GM21360 (cell line): Measurements from ENCODE around the gene CPZ.
"Not testable (repeated sequence)": the region's sequence is repeated elsewhere in the genome, so short reads cannot be mapped to it uniquely, and the experiment has no call there.

ENCODE experiments used
- ATAC-seq: cut with Tn5 transposase; IDR thresholded peaks from one replicate; pipeline ENCODE4 v1.9.1; 2021; ENCODE audit warnings: mild to moderate bottlenecking, moderate library complexity; ENCODE audit not compliant: unreplicated experiment

CPZ gene

DNA sequence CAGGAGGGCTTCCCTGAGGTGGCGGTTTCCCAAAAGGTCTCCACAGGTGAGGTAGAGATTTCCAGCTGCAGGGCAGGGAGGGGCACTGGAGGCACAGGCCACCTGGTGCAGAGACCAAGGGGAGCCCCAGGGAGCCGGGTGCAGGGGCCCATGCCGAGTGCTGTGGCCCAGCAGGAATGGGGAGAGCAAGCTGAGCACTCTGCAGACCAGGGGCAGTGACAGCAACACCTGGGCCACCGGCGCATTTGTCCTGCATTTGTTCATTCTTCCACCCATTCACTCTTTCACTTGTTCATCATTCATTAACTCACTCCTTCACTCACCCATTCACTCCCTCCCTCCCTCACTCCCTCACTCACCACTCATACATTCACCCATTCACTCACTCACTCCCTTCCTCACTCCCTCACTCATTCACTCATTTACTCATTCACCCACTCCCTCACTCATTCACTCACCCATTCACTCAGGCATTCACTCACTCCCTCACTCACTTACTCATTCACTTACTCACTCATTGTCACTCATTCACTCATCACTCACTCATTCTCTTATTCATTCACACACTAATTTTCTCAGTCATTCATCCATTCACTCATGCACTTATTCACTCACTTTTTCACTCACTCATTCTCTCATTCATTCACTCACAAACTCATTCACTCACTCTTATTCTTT is 16.3 kb downstream of the CPZ start:
- ATAC-seq: no peak

DNA sequence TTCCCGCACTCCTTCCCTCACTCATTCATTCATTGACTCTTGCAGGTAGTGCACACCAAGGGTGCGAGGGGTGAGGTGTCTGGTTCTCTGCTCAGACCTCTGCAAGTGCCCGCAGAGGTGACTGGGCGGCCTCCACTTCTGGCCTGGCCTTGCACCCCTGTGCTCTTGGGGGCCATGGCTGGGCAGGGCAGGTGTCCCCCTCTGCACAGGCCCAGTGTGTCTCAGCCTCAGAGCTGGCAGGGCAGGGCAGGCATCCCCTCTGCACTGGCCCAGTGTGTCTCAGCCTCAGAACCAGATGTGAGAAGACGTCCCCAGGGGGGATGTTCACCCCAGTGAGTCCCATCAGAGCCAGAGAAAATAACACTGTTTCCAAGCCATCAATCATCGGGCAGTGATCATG is 16.8 kb downstream of the CPZ start:
- no peak for ATAC-seq

DNA sequence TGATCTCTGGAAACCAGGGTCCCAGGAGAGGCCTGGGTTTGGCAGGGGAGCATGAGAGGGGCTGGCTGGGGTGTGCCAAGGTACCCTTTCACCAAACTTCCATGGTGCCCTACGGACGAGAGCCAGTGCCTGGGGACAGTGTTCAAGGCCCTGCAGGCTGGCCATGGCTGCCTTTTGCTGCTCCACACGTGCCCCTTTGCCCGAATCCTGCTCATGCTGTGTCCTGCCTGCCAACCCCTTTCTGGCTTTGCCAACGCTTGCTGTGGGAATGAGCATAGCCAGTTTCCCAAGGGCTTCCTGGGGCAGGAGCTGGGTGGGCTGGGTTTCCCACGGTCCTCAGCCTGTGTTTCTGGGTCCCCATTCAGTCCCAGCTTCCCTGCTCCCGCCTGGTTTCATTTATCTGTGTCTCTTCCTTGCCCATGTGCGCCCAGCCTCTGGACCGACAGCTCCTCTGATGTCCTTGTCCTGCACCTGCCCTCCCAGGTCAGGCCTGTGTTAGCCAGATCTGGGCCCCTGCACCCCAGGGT is 17.3 kb downstream of the CPZ start:
- ATAC-seq: no peak

DNA sequence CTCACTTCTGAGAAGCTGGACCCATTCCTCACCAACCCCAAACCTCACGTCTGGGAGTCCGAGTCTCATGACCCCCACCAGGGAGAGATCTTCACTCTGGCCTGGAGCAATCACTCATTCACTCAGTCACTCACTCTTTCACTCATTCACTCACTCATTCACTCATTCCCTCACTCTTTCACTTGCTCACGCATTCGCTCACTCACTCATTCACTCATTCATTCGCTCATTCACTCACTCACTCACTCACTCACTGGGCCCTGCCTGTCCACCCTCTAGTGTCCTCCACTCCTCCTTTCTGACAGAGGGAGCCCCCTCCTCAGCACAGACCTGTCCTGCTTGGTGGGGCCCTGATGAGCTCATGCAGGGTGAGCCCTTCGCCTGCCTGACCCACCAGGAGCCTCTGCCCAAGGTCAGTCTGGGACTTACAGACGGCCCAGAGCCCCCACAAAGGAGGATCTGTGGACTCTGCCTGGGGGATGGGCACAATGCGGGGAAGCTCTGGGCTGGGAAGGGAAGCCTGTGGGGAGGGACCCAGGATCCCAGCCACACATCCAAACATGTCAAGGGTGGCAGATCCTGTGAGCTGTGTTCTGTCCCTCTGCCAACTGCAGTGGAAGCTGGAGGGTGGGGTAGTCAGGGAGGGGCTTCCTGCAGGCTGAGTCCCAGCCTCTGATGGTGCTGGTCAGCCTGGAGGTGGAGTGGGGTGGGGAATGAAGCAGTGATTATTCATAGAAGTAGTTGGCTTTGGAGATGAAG is 18.5 kb downstream of the CPZ start:
- no peak for ATAC-seq

DNA sequence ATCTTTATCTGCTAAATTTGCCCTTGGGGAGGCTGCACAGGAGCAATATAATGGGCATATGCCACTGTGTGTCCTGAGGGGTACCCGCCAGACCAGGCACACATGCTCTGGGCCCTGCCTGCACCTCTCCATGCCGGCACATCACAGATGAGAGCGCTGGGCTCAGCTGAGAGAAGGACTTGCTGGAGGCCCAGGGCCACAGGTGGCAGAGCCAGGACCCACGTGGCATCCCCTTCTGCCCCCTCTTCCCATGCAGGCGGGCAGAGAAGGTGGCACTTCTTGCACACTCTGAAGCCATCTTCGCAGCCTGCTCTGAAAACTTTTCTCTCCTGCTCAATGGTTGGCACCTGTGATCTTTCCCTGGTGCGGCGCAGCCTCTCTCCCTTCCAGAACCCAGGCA is 20.1 kb downstream of the CPZ start:
- ATAC-seq: no peak

DNA sequence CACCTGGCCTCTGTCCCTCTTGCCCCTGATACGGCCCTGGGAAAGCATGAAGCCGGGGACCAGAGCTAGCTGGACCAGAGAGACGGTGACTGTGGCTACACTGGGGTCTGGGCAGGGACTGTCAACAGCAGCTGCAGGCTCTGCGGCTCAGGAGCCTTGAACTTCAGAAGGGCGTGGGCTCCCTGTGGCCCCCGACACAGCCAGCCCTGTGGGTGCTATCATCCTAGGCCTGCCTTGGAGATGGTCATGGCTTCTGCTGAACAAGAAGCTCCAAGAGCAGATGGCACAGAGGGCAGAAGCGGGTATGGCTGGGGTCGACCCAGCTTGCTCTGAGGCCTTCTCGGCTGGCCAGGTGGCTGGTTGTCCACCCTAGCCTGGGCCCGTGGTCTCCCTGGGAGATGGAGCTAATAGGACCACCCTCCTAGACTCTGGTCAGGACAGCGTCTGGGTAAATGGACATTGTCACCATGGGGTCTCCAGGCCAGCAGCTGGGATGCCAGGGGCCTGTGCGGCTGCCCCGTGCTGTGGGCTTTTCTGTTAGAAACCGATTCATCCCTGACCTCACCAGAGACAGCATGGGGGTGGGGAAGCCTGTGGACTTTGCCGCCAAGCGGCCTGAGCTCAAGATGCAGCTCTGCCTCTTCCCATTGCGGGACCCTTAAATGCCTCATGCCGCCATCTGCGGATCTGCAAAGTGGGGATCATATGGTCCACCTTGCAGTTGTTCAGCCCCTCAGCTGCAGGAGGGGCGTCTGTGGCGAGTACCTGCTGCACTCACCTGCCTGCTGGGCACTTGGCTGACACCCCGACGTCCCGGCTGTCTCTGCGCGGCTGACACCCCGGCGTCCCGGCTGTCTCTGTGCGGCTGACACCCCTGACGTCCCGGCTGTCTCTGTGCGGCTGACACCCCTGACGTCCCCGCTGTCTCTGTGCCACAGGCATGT is 21.1 kb downstream of the CPZ start:
- no peak for ATAC-seq

DNA sequence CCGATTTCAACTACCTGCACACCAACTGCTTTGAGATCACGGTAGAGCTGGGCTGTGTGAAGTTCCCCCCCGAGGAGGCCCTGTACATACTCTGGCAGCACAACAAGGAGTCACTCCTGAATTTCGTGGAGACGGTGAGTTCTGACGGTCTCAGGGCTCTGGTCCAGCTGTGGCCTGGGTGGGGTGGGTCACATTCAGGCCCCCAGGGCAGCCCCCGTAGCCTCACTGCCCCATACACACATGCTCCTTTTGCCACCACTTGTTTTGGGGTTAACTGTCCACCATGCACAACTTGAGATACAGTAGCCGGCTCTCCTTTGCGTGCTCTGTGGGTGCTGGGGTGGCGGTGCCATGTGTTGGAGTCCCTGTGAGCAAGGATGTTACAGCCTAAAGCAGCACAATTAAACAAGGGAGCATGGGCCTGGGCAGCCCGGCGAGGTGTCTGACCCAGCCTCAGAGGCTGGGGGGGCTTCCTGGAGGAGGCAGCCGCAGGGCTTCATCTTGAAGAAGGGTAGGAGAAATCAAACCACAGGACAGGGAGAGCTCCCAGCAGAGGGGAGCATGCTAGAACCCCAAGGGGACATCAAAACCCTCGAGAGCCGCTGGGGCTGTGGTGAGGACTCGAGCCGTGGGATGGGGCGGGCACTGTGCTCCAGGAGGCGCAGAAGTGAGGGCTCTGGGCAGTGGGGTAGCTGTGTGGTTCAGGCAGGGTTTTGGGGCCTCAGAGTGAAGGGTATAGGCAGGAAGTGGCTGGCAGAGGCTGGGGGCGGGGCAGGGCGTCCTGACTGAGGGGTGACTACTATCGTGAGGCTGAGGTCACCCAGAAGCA is 22.0 kb downstream of the CPZ start:
- no peak for ATAC-seq

DNA sequence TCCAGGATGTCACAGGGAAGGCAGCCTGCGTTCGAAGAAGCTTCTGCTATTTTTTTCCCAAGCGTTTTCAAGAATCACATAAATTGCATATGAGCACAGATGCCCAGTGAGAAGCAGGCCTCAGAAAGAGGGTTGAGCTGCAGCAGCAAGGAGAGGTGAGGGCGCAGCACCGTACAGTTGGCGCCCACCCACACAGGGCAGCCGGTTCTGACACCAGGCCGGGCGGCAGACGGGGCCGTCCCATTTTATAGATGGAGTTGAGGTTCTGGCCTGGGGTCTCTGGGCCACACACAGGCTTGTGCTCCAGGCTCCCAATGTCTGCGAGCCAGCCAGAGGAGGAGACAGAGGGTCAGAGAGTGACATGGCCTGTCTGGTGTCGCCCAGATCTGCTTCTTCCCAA is 22.8 kb downstream of the CPZ start:
- no peak for ATAC-seq

DNA sequence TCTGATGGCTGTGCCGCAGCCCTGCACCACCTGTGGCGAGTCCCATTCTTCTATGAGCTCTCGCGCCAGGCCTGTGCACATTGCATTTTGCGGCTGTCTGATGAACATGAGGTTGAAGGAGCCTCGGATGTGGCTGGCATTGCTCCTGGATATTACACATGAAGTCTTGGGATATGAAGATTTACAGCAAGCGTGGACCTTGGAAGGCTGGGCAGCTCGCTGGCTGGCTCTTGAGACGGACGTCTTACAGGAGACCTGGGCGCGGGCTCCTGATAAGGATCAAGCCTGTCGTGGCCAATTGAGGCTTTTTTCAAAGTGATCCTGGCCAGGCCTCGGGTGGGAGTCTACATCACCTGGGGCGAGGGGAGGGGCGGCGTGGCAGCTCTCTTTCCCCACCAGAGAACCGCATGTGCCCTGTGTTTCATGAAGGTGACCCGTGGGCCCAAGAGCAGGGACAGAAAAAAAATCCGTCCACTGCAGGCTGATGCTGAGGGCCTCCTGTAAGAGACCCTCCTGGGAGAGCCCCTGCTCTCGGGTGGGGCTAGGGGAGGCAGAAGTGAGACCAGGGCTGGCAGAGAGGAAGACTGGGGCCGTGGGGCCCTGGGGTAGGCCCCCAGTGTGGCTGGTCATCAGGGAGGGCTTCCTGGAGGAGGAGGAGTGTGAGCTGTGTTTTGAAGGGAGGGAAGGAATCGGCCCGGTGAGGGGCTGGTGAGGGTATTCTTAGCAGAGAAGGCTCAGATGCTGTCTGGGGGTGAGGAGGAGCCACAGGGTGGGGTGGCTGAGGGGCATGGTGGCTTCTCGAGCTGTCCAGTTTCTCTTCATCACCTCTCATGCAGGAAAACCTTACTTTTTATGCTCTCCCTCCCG is 23.6 kb downstream of the CPZ start:
- ATAC-seq: no peak

DNA sequence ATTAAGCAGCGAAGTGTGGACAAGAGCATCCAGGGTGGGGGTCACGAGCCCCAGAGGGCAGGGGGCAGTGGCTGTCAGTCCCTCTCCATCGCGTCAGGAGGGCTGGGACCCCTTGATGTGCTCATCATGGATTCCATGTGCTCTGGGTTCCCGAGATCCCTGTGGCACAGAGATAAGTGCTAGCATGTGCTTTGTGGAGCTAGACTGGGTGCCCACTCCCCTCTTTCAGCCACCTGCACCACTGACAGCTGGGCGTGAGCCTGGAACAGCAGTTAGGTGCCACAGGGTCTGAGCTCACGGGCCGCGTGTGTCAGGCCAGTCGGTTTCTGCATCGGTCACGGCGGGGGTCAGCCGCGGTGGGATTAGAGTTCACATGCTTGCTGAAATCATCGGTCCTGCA is 24.3 kb downstream of the CPZ start:
- no peak for ATAC-seq

DNA sequence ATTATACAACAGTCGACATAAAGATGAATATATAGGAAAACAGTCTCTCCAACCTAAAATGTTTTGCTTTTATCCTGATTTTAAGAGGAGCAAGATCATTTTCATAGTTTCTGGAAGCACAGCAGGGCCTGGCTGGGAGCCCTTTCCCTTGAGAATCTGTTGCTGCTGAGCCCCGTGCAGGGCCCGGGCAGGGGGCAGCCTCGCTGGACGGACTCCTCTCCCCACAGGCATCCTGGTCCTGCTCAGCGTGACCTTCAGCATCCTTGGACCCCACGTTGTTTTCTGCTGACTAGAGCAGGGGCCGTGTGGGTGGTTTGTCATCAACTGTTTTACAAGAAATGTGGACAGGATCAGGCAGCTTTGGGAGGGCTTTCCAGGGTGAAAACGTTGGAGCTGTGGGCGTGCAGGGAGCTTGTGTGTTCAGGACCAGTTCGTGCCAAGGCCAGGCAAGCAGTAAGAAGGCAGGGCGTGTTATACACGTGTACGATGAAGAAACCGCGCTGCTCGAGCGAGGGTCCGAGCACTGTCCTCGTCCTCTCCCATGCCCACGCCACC is 25.0 kb downstream of the CPZ start:
- ATAC-seq: no peak

DNA sequence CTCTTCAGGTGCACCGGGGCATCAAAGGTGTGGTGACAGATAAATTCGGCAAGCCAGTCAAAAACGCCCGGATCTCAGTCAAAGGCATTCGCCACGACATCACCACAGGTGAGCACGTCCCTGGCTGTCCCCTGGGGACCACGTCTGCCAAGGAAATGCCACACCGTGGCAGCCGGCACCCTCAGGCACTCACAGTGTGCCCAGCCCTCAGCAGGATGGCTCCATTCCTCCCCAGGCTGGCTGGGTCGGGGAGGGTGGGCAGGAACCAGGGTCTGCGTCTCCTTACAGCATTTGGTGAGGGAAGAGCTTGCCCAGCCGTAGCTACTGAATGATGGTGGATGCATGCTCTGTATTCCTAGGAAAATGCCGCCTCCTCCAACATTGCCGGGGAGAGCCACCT is 25.9 kb downstream of the CPZ start:
- ATAC-seq: no peak

DNA sequence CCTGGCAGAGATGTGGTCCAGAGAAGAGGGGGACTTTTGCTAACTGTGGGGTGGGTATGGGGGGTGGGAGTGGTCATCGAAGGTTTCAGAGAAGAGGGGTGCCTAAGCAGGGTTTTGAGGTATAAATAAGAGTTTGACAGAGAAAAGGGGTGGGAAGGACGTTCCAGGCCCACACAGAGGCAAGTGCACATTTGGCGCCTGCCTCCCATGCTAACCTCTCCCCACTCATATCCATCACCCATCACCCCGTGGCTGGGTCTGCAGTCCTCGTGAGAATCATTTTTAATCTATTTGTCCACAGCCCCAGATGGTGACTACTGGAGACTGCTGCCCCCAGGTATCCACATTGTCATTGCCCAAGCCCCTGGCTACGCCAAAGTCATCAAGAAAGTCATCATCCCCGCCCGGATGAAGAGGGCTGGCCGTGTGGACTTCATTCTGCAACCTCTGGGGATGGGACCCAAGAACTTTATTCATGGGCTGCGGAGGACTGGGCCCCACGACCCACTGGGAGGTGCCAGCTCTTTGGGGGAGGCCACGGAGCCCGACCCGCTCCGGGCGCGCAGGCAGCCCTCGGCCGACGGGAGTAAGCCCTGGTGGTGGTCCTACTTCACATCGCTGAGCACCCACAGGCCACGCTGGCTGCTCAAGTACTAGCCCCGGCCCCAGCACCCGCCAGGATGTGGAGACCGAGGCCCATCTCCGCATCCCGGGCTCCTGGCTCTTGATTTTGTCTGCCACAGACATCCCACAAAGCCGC is 26.6 kb downstream of the CPZ start:
- ATAC-seq: no peak

DNA sequence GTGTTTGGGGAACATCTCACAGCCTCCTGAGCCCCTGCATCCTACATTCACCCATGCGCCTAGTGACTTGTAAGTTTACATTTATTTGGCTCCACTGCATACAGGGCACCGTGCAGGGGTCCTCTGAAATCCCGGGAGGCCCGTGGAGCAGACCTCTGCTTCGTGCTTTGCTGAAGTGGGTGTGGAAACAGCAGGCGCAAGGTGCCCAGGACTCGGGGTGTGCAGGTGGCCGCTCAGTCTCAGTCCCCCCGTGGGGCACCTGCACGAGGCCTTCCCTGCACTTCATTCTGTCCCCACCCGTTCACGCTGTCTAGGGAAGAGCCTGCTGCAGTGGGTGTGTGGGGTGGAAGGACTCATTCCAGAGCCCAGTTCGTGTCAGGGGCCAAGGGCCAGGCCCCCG is 28.6 kb downstream of the CPZ start:
- not testable (repeated sequence) for ATAC-seq

DNA sequence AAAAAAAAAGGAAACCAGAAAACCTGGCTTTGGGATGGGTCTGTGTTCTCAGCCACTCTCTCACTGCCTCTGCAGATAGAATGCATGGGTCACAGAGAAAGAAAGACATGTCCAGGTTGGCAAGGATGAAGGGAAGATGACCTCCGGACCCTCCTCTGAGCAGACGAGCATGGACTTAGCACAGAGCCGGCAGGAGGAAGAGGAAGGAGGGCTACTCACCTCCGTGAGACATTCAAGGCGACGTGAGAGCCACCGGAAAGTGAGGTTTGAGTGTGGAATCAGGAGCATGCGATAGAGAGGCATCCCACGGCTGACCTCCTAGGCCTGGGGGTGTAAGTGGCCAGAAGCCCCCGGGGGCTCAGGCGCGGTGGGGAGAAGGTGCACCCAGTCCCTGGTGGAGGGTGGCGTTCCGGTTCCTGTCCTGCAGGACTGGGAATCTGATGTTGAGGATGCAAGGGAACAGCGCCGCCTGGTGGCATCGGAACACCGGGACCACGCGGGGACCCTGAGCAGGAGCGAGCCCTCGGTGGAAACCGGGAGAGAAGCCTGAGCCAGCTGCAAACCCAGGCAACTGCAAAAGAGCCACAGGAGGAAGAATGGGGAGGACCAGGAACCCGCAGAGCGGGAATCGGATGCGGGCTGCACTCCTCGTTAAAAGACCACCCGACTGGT is 32.2 kb downstream of the CPZ start:
- not testable (repeated sequence) for ATAC-seq

DNA sequence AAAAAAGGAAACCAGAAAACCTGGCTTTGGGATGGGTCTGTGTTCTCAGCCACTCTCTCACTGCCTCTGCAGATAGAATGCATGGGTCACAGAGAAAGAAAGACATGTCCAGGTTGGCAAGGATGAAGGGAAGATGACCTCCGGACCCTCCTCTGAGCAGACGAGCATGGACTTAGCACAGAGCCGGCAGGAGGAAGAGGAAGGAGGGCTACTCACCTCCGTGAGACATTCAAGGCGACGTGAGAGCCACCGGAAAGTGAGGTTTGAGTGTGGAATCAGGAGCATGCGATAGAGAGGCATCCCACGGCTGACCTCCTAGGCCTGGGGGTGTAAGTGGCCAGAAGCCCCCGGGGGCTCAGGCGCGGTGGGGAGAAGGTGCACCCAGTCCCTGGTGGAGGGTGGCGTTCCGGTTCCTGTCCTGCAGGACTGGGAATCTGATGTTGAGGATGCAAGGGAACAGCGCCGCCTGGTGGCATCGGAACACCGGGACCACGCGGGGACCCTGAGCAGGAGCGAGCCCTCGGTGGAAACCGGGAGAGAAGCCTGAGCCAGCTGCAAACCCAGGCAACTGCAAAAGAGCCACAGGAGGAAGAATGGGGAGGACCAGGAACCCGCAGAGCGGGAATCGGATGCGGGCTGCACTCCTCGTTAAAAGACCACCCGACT is 37.8 kb downstream of the CPZ start:
- ATAC-seq: not testable (repeated sequence)

DNA sequence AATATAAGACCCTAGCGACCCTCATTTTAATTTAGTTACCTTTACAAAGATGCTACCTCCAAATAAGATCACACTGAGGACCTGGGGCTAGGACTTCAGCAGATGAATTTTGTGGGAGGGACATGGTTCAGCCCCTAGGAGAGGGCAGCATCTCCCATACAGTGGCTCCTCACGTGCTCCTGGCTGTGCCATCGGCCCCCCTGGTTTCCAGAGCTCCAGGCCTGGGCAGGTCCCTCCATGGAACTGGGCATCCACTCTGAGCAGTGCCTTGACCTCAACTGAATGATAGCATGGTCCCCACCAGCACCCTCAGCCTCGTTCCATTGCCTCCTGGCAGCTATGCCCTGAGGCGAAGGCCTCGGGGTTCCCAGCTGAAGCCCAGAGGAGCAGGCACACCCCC is 39.3 kb downstream of the CPZ start:
- not testable (repeated sequence) for ATAC-seq
